Measurements from ENCODE around the gene NGF.

NGF gene

DNA sequence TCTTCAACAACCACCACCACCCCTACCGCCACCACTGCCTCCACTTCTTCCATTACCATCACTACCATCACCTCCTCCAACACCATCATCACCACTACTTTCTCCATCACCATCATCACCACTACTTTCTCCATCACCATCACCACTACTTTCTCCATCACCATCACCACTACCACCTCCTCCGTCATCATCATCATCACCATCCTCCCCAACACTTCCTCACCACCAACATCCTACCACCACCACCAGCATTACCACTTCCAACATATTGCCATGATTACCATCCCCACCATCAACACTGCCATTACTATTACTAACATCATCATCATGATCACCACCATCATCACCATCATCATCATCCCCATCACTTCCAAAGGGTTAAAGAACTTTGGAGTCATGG is 34.7 kb downstream of the NGF start:
- TF ChIP-seq, protein P1, sequence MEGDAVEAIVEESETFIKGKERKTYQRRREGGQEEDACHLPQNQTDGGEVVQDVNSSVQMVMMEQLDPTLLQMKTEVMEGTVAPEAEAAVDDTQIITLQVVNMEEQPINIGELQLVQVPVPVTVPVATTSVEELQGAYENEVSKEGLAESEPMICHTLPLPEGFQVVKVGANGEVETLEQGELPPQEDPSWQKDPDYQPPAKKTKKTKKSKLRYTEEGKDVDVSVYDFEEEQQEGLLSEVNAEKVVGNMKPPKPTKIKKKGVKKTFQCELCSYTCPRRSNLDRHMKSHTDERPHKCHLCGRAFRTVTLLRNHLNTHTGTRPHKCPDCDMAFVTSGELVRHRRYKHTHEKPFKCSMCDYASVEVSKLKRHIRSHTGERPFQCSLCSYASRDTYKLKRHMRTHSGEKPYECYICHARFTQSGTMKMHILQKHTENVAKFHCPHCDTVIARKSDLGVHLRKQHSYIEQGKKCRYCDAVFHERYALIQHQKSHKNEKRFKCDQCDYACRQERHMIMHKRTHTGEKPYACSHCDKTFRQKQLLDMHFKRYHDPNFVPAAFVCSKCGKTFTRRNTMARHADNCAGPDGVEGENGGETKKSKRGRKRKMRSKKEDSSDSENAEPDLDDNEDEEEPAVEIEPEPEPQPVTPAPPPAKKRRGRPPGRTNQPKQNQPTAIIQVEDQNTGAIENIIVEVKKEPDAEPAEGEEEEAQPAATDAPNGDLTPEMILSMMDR (IDR thresholded peaks at IDR 0.05; ENCODE audit: low read depth, low read length, missing control alignments) = no peak

DNA sequence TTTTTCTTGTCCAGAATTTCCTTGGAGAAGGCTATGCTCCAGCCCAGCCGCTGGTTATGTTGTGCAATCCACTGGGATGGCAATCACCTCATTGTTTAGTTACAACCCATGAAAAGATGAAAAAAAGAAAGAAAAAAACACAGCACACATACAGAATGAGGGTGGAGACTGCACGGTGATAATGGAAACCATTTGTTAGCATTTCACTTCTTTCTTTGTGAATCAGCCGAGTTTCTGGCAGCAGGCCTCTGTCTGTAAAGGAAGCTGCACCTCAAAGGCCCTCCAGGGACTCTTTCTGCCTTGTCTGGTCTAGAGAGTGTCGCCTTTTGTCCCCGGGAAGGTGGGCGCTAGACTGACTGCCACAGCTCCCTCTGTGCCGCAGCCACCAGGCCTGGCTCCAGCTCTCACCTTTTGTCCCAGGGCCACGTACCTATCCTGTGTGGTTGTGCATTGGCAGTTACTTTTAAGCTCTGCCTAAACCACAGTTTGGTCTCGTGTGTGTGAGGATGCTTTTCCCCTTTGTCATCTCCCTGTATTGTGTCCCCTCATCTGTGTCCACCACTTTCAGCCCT is 35.6 kb downstream of the NGF start:
- TF ChIP-seq, protein P1 (IDR thresholded peaks at IDR 0.05; ENCODE audit: low read depth, low read length, missing control alignments) = no peak
- H3K4me3 ChIP-seq (replicated peaks; ENCODE audit: low read depth, low read length) = no peak overlapping the region
- DNase-seq (ENCODE audit: extremely low read depth, low read depth) = peak; percentile 85

More for the DNA sequence above, 34.7 kb downstream of the NGF start:
- no peak for DNase-seq (ENCODE audit: extremely low read depth, low read depth)
- H3K4me3 ChIP-seq (replicated peaks; ENCODE audit: low read depth, low read length) = no peak overlapping the region

DNA sequence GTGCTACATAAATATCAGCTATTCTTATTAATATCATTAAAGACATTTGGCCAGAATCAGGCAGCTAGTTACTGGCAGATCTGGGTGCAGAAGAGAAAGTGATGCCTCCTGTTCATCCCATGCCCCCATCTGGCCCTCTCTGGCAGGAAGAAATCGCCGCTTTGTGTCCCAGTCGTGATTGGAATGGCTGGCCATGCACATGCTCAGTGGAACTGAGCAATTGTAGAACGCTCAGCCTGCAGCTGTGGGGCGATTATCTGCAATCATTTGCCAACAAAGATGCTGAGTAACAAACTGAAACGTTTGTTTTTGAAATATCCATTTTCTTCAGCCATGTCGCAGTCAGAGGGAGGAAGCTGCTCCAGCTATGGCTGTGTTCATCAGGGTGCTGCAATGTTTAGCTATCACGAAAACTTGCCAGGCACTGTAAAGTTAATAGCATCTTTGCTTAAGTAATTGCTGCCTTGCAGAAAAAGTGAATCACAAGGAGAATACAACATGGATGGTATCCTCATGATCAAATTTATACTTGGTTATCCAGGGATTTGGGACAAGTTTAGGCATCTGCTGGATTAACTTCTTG is 36.5 kb downstream of the NGF start:
- no peak overlapping the region for H3K4me3 ChIP-seq (replicated peaks; ENCODE audit: low read depth, low read length)
- no peak for DNase-seq (ENCODE audit: extremely low read depth, low read depth)
- TF ChIP-seq, protein P1 (IDR thresholded peaks at IDR 0.05; ENCODE audit: low read depth, low read length, missing control alignments) = no peak

DNA sequence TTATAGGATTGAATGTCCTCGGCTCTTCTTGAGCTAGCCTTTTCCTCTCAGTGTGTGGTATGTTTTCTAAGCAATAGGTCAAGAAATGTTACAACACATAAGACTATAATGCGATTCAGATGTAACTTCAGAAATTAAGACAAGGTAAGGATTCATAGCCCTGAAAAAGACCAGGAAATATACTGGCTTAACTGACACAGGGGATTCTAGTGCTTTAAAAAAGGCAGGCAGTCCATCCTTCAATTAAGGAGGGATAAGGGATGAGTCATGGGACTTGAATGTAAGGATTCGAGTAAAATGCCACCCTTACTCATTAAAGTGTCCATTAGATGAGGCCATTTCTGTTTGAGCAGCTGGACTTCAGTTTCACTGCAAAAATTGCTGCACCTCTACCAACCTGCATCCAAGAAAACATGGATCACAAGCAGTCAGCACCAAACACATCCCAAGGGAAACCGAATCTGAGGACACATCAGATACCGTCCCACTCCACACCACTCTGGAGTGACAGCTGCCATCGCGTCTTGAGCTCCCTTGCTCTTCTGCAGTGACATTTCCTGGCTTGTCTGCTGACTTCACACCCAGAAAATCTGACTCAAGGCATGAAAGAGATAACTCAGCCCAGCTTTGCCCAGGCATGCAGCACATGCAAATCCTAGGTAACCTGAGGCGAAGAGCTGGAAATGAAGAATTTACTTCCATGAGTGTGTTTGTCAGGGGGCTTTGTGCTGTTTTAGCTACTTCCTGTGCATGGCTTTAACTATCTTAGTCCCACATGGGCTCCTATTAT is 37.8 kb downstream of the NGF start:
- no peak overlapping the region for H3K4me3 ChIP-seq (replicated peaks; ENCODE audit: low read depth, low read length)
- peak; percentile 71 for DNase-seq (ENCODE audit: extremely low read depth, low read depth)
- TF ChIP-seq, protein P1 (IDR thresholded peaks at IDR 0.05; ENCODE audit: low read depth, low read length, missing control alignments) = no peak

DNA sequence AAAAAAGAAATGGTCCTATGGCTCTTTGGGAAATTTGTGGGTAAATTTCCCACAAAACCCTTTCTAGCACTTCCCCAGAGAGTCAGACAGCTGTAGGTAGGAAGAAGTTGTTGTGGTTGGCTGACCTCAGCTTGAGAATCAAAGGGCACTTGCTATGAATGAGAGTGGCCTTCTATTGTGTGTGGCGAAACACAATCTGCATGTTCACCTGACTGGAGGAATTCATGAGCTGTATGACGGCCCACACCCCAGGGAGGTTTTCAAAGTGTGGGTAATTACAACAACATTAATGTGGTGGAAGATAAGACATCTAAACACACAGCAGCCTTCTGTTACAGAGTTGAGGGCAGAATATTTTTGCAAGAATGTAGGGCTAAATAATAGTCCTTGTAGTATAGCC is 38.8 kb downstream of the NGF start:
- DNase-seq (ENCODE audit: extremely low read depth, low read depth) = no peak
- TF ChIP-seq, protein P1 (IDR thresholded peaks at IDR 0.05; ENCODE audit: low read depth, low read length, missing control alignments) = no peak

DNA sequence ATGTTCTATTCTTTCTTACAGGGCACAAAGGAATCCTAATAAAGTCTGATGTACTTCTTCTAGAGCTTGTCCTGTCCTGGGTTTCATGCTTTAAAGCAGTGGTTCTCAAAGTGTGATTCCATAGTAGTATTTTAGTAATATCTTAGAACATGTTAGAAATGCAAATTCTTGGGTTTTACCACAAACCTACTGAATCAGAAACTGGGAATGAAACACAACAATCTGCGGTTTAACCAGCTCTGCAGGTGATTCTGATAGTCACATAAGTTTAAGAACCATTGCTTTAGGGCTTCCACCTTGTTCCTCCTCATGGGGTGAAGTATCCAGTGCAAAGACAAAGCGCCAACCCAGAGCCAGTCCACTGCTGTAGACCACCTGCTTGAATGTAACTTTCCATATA is 41.1 kb downstream of the NGF start:
- TF ChIP-seq, protein P1 (IDR thresholded peaks at IDR 0.05; ENCODE audit: low read depth, low read length, missing control alignments) = no peak
- no peak for DNase-seq (ENCODE audit: extremely low read depth, low read depth)
- no peak overlapping the region for H3K4me3 ChIP-seq (replicated peaks; ENCODE audit: low read depth, low read length)

More for the DNA sequence above, 38.8 kb downstream of the NGF start:
- no peak overlapping the region for H3K4me3 ChIP-seq (replicated peaks; ENCODE audit: low read depth, low read length)

Measured in HFF-Myc (cell line).